CD4-positive, alpha-beta T cell treated with Interleukin-6 at 100 ng/mL for 8 hours (primary cell): Measurements from ENCODE around the gene TTPAL.

Source experiments
- DNase-seq: peaks from one replicate; pipeline ENCODE4 v3.0.0-alpha.2; 2020; ENCODE audit warnings: mixed read lengths, low spot score

Gene TTPAL

GRCh38 chr20:44442298-44443070 lies 33.2 kb upstream of the TTPAL start:
- DNase-seq, result no peak

DNA sequence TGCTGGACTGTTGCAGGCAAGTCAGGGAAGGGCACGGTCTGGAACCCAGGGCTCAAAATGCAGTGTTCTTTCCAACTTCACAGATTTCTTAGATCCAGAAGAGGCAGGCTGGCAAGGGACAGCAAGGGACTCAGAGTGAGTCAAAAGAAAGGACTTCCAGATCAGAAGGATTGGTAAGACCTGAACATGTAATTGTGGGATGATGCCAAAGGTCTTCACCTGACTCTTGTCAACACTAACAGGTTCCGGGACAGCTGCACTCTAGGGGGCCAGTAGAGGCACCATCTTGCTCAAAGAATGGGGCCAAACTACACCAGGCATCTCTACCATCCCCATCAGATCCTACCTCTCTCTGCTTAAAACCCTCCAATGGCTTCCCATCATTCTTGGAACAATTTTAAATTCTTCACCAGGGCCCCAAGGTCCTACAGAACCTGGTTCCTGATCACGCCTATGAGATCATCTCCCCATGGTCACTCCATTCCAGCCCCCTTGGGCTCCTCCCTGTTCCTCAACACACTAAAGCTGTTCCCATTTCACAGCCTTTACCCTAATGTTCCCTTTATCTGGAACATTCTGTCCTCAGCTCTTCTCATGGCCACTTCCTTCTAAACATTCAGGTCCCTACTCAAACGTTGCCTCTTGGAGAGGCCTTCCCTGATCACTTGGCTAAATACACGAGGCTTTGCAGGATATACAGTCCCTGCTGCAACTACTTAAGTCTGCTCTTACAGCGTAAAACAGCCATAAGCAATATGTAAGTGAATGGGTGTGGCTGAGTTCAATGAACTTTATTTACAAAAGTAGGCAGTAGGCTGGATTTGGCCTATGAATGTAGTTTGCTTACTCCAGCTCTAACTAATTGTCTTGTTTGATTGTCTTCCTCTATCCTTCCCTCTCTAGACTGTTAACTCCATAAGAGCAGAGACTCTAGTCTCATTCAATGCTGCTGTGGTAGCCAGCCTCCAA lies 29.6 kb upstream of the TTPAL start:
- no peak for DNase-seq

DNA sequence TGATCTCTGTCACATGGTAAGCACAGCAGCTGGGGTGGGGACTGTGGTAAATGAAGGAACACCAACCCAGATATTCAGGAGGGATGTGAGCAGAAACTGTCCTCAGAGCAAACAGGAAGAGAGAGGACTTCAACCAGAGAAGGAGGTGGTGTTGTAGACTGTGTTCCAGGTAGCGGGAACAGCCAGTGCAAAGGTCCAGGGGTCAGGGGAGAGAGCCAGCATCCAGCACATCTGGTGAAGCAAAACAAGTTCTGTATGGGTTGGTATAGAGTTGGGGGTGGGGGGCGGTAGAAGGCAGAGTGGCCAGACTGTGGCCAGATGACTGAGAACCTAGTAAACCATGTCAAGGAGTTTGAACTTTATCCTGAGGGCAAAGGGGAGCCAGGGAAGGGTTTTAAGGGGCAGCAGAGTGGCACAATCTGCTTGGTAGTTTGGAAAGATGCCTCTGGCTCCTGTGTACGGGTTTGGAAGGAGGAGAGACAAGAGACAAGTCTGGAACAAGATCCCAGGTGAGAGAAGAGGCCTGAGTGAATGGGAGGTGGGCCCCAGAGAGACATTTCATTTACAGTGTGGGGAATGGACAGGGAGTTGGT lies 27.8 kb upstream of the TTPAL start:
- no peak for DNase-seq

GRCh38 chr20:44448753-44449546 lies 26.7 kb upstream of the TTPAL start:
- DNase-seq, result no peak

GRCh38 chr20:44449864-44450263 lies 25.8 kb upstream of the TTPAL start:
- DNase-seq, result no peak

DNA sequence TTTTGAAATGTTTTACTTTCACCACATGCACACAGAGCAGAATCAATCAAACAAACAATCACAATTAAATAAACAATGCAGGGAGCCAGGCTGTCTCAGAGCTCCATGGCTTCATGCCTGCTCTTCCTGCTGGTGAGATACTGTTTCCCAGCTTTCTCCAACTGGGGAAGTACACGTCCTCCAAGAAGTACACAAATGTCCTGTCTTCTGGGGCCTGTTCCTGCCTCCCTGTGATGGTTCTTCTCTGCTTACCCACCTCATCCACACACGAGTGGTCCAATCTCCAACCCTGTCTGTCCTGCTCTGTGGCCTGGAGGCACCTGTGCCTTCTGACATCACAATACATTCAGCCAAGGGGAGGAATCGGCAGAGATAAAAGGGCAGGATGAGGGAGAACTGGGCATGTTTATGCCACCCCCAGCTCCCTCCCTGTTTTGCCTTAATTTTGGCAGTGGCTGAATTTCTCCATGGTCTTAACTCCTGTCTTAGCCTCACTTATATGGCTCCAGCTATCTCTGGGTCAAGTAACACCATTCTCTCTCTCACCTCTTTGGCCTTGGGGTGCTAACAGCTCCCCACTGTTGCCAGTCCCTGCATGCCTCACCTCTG lies 25.3 kb upstream of the TTPAL start:
- no peak for DNase-seq

- DNase-seq, result no peak
Measured at GRCh38 chr20:44450903-44451450, 24.7 kb upstream of the TTPAL start.

GRCh38 chr20:44454306-44454963 lies 21.2 kb upstream of the TTPAL start:
- DNase-seq, result no peak

DNA sequence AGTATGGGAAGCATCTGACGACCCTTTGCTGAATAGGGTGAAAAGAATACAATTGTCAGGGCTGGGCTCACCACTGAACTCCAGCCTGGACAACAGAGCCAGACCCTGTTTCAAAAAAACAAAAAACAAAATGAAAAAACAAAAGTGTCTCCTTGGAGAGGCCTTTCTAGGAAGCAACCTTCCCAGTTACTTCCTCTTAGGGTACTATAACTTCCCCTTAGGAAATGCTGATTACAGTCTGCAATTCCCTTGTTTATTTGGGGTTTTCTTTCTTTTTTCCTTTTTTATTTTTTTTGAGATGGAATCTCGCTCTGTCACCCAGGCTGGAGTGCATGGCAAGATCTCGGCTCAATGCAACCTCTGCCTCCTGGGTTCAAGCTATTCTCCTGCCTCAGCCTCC lies 20.5 kb upstream of the TTPAL start:
- no peak for DNase-seq

DNA sequence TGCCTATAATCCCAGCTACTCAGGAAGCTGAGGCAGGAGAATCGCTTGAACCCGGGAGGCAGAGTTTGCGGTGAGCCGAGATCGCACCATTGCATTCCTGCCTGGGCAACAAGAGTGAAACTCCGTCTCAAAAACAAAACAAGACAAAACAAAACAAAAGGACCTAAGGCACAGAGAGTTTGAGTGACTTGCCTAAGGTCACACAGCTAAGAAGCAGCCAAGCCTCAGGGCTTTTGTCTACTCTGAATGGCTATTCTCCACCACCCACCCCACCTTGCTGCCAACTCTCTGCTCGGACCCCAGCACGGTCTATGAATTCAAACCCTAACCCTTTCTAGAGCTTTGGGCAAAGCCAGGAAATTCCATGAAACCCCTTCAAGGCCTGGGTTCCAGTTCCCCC lies 19.1 kb upstream of the TTPAL start:
- no peak for DNase-seq

DNA sequence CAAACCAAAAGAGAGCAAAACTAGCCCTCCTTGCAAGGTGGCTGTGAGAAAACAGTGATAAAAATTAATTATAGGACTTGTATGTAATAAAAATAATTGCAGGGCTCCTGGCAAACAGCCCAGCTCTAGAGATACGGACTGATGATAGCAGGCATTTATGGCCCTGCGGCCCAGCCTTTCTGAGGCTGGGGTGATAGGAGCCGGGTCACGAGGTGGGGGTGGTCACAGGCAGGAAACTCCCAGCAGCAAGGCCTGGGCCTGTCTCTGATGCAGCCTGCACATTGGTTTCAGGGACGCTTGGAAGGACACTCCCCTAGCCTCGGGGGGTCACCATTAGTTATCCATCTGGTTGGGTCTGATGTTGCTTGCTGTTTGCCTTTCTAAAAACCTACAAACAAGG lies 18.7 kb upstream of the TTPAL start:
- DNase-seq, result no peak

DNA sequence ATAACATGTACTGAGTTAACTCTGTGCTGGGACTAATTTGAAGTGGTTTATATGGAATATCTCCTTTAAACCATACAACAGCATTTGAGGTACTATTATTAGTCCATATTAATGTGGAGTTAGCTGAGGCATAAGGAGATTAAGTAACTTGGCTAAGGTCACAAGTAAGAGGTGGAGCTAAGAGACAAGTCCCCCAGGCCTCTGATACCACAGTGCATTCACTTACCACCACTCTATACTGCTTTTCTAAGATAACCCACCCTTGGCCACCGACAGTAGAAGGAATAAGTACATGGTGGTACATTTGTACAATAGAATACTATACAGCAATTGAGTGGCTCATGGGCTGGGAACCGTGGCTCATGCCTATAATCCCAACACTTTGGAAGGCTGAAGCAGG lies 16.4 kb upstream of the TTPAL start:
- no peak for DNase-seq

DNA sequence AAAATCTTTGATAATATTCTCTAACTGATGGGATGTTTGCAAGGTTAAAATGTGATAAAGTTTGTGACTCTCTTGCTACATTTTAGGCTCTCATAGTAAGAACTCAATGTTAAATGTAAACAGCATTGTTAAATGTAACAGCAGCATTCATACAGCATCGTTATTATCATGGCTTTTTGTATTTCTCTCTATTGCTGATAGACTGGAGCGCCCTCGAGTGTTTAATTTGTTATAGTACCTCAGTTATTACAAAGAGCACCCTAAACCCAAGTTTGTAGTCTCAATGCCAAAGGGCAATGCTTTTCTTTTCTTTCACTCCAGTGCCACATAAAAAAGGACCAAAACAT lies 14.9 kb upstream of the TTPAL start:
- no peak for DNase-seq

DNA sequence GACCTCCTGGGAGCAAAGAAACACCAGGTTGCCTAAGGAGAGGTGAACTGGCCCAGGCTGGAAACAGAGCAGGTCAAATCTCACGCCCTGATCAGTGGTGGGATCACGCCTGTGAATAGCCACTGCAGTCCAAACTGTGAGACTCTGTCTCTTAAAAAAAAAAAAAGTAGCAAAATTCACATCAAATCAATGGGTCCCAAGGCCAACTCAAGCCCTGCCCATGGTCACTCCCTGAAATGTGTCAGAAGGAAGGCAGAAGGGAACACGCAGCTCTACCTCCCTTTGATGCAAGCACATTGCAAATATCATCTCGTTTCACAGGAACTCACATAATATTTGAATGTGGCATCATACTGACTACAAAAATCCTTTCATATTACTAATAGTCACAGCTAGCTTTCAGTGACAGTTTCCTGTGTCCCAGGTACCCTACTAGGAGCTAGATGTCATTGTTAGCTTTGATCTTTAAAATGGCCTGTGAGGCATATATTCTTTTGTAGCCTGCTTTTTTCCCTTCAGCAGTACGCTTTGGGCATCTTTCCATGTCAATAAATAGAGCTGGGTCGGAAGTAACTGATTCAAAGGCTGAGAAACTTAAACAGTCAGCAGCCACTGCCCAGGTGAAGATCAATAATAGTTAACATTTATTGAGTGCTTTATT lies 14.4 kb upstream of the TTPAL start:
- DNase-seq, result no peak

DNA sequence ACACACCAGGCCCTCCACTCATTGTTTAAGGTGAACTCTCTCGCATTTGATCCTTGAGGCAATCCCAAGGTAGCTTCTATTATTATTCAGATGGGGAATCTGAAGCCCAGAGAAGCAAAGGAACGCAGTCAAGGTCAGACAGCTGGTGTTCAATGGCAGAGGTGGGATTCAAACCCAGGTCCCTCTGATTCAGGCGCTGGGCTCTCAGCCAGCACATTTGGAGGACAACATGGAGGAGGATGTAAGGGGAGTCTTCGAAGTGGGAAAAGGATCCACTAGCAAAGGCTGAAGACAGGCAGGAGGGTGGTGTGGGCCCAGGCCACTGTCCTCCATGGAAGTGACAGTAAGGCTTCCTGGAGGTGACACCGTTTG lies 13.9 kb upstream of the TTPAL start:
- no peak for DNase-seq

DNA sequence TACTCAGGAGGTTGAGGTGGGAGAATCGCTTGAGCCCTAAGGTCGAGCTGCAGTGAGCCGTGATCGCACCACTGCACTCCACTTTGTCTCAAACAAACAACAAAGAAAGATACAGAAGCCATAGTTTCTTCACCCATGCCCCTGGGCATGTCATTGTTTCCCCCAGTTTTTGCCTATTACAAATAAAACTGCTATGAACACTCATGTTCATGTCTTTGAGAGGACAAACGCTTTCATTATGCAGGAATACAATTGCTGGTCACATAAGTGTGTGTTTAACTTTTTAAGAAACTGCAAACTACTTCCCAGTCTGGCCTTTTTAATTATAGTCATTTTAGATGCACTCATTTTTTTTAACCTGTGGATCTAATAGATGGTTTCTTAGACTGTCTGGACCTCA lies 12.2 kb upstream of the TTPAL start:
- no peak for DNase-seq

DNA sequence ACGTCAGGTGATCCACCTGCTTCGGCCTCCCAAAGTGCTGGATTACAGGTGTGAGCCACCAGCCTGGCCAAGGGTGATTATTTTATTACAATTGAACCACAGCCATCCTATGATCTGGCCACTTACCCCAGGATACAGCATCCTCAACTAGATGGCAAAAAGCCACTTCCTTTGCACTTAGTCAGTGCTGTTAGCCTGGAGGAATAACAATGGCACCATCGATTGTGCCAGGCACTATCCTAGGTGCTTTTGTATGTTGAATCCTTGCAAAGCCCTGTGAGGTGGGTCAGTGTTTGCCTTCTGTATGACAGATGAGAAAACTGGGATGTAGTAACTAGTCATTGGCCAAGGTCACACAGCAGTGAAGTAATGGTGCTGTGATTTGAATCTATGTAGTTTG lies 11.2 kb upstream of the TTPAL start:
- no peak for DNase-seq

DNA sequence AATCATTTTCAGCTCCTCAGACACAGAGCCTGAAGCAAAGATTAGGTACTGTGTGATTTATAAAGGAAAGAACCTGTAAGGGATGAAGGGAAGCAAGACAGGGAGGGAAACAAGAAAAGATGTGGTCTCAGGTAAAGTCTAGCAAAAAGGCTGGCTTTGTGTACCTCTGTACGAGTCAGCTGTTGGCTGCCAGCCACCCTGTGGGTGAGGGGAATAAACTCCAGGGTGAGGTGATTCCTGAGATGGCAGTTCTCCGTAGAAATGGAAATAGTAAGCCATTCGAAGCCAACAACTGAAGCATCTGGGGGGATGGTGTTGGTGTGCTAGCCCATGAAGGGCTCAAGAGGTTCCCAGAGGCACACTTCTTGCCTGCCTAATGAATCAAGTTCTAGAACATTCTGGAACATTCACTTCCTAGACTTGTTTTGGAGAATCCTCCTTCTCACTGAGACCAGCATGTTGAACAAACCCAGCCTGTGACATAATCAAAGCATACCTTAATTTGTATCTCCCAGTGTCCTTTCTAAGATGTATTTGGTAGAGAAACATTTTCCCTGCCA lies 10.6 kb upstream of the TTPAL start:
- no peak for DNase-seq

- no peak for DNase-seq
Measured at GRCh38 chr20:44467289-44467883, 8.3 kb upstream of the TTPAL start.
